Caco-2 (cell line): ENCODE results near the gene PRRG1. TPM values are rescaled to one million over a fixed set of nuclear protein-coding genes. Genes with fewer than 3 reads are reported as not detected.

ENCODE experiments used
- BruUV-seq: library from RNA; stranded (reverse); fragments of 400-500 nt; replicated peaks from 2 replicates; lab custom pipeline; 2021; lab: Mats Ljungman, UMichigan
- CTCF ChIA-PET: fragments of 300-600 bp; sonication (Branson Sonifier 250); formaldehyde crosslinking; loops from one replicate; lab custom pipeline; 2022; ENCODE audit warnings: antibody characterized with exemption; lab: Charles Lee
- POLR2A ChIA-PET: fragments of 300-600 bp; sonication (Branson Sonifier 250); formaldehyde crosslinking; loops from one replicate; lab custom pipeline; 2022; ENCODE audit warnings: antibody characterized with exemption; lab: Charles Lee
- DNase-seq, 2 experiments: peaks; one replicate each; pipeline versions ENCODE4 v3.0.0 to v3.0.0-alpha.2; 2020 to 2022
- H3K27me3 ChIP-seq: replicated peaks from 2 replicates; pipeline ENCODE4 v1.6.0; 2011; ENCODE audit warnings: low read length; ENCODE audit not compliant: control insufficient read depth, insufficient read depth
- H3K36me3 ChIP-seq: 2 replicates; pipeline ENCODE4 v1.5.1; 2011; ENCODE audit warnings: low read length; ENCODE audit not compliant: control insufficient read depth, insufficient read depth
- H3K4me1 ChIP-seq: fragments of 250-450 bp; sonication (Bioruptor Pico); 2 replicates; pipeline ENCODE4 v1.5.1; 2020; ENCODE audit warnings: mild to moderate bottlenecking
- H3K4me3 ChIP-seq: 2 replicates; pipeline ENCODE4 v1.5.1; 2011; ENCODE audit warnings: low read depth, mild to moderate bottlenecking, control low read depth, low read length
- H3K9me3 ChIP-seq: fragments of 250-450 bp; sonication (Bioruptor Pico); 2 replicates; pipeline ENCODE4 v1.5.1; 2020; ENCODE audit warnings: mild to moderate bottlenecking, moderate library complexity
- H3K27ac Mint-ChIP-seq: one replicate; pipeline ENCODE4 v1.8.0; 2022; ENCODE audit warnings: mixed read lengths; ENCODE audit not compliant: unreplicated experiment
- H3K27me3 Mint-ChIP-seq: one replicate; pipeline ENCODE4 v1.8.0; 2022; ENCODE audit warnings: mixed read lengths; ENCODE audit not compliant: insufficient read depth, unreplicated experiment
- H3K36me3 Mint-ChIP-seq: one replicate; pipeline ENCODE4 v1.8.0; 2022; ENCODE audit warnings: mild to moderate bottlenecking, mixed read lengths; ENCODE audit not compliant: insufficient read depth, unreplicated experiment
- H3K4me1 Mint-ChIP-seq: one replicate; pipeline ENCODE4 v1.8.0; 2022; ENCODE audit warnings: low read depth, mixed read lengths; ENCODE audit not compliant: unreplicated experiment
- H3K4me3 Mint-ChIP-seq: one replicate; pipeline ENCODE4 v1.8.0; 2022; ENCODE audit warnings: mild to moderate bottlenecking, moderate library complexity, mixed read lengths; ENCODE audit not compliant: unreplicated experiment
- H3K9me3 Mint-ChIP-seq: one replicate; pipeline ENCODE4 v1.8.0; 2022; ENCODE audit warnings: mixed read lengths; ENCODE audit not compliant: unreplicated experiment
- intact Hi-C: fragments of 100-400 bp; cut with micrococcal nuclease; formaldehyde crosslinking; loops from one replicate; pipeline ENCODE4 v1.10.0; 2022; ENCODE audit not compliant: unreplicated experiment
- total RNA-seq: library from RNA; stranded (reverse); gene quantifications from 2 replicates; pipeline ENCODE4 v1.2.3, GENCODE V29; 2022
- TF ChIP-seq, protein P1 (sequence below), 2 experiments: fragments of 200-600 bp in 1 of 2; IDR thresholded peaks; 1 replicate in 1 of 2; 2 replicates in 1 of 2; pipeline versions ENCODE4 v1.5.1 to v1.8.0; 2011 to 2022; ENCODE audit warnings: antibody characterized with exemption in 1 of 2, control low read depth in 1 of 2, inconsistent platforms in 1 of 2, low read depth in 1 of 2, low read length in 1 of 2, mild to moderate bottlenecking in 1 of 2, moderate library complexity in 1 of 2; ENCODE audit not compliant: insufficient read depth in 1 of 2, severe bottlenecking in 1 of 2, unreplicated experiment in 1 of 2

Gene PRRG1
- total RNA-seq, 1 experiment from 2014 or later, result 14.0 TPM

GRCh38 chrX:37330642-37331041 is 18.5 kb upstream of the PRRG1 start:
- Mint-ChIP-seq H3K27me3 (no peaks in the 10 kb centered on the region), H3K9me3 (no peaks in the 10 kb centered on the region), H3K4me1 (peaks cover 7% of the 10 kb centered on the region), H3K36me3 (no peaks in the 10 kb centered on the region), H3K4me3 (no peak overlapping the region), H3K27ac (no peak overlapping the region)
- DNase-seq, result no peak
- no peaks in the 10 kb centered on the region for H3K27me3 ChIP-seq
- ChIA-PET CTCF (no interaction called here), POLR2A (no interaction called here)
- no TSS peak for BruUV-seq
- TF ChIP-seq, protein P1, sequence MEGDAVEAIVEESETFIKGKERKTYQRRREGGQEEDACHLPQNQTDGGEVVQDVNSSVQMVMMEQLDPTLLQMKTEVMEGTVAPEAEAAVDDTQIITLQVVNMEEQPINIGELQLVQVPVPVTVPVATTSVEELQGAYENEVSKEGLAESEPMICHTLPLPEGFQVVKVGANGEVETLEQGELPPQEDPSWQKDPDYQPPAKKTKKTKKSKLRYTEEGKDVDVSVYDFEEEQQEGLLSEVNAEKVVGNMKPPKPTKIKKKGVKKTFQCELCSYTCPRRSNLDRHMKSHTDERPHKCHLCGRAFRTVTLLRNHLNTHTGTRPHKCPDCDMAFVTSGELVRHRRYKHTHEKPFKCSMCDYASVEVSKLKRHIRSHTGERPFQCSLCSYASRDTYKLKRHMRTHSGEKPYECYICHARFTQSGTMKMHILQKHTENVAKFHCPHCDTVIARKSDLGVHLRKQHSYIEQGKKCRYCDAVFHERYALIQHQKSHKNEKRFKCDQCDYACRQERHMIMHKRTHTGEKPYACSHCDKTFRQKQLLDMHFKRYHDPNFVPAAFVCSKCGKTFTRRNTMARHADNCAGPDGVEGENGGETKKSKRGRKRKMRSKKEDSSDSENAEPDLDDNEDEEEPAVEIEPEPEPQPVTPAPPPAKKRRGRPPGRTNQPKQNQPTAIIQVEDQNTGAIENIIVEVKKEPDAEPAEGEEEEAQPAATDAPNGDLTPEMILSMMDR (IDR thresholded peaks at IDR 0.05; ENCODE audit: insufficient read depth in 1 of 2, low read depth in 1 of 2, low read length in 1 of 2, severe bottlenecking in 1 of 2, unreplicated experiment in 1 of 2), result no peak
- H3K4me1 ChIP-seq, result no peaks in the 10 kb centered on the region
- no peaks in the 10 kb centered on the region for H3K9me3 ChIP-seq
- intact Hi-C loops, result no loop called here
- no peaks in the 10 kb centered on the region for H3K36me3 ChIP-seq
- H3K4me3 ChIP-seq, result no peak overlapping the region

- BruUV-seq, result no TSS peak
- DNase-seq, result no peak
- CTCF ChIA-PET, result no interaction called here
- no peak overlapping the region for H3K27ac Mint-ChIP-seq
- no peak overlapping the region for H3K4me3 Mint-ChIP-seq
- POLR2A ChIA-PET, result no interaction called here
- H3K36me3 ChIP-seq, result no peaks in the 10 kb centered on the region
- H3K4me1 Mint-ChIP-seq, result peaks cover 7% of the 10 kb centered on the region
- H3K4me3 ChIP-seq, result no peak overlapping the region
- no peaks in the 10 kb centered on the region for H3K27me3 ChIP-seq
- no peaks in the 10 kb centered on the region for H3K36me3 Mint-ChIP-seq
- no peaks in the 10 kb centered on the region for H3K4me1 ChIP-seq
- intact Hi-C loops, result no loop called here
- TF ChIP-seq, protein P1 (IDR thresholded peaks at IDR 0.05; ENCODE audit: insufficient read depth in 1 of 2, low read depth in 1 of 2, low read length in 1 of 2, severe bottlenecking in 1 of 2, unreplicated experiment in 1 of 2), result no peak
- H3K9me3 Mint-ChIP-seq, result no peaks in the 10 kb centered on the region
- no peaks in the 10 kb centered on the region for H3K27me3 Mint-ChIP-seq
- H3K9me3 ChIP-seq, result no peaks in the 10 kb centered on the region
These were observed 17.6 kb upstream of the PRRG1 start for GRCh38 chrX:37331546-37331945.

DNA sequence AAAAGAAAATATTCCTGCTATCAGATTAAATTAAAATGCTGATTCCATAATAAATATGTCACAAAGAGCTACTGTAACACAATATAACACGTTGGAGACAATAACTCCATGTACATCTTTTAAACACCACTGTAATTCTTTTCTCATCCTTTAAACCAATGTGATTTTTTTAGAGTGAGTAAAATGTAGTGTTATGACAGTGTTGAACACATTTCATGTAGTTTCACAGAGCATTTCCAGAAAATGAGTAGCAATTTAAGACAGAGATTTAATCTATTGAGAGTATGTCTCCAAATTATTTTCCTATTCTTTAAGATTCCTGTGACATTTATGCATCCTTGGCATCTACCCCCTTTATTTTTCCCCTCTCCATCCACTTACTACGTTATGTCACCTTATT is 17.1 kb upstream of the PRRG1 start:
- no peaks in the 10 kb centered on the region for H3K9me3 Mint-ChIP-seq
- H3K4me1 ChIP-seq, result no peaks in the 10 kb centered on the region

More for the DNA sequence above, 17.1 kb upstream of the PRRG1 start:
- H3K9me3 ChIP-seq, result no peaks in the 10 kb centered on the region
- ChIA-PET CTCF (no interaction called here), POLR2A (no interaction called here)
- H3K27me3 ChIP-seq, result no peaks in the 10 kb centered on the region
- Mint-ChIP-seq H3K36me3 (no peaks in the 10 kb centered on the region), H3K4me3 (no peak overlapping the region), H3K27me3 (no peaks in the 10 kb centered on the region), H3K4me1 (peaks cover 7% of the 10 kb centered on the region), H3K27ac (no peak overlapping the region)
- H3K4me3 ChIP-seq, result no peak overlapping the region
- no peak for DNase-seq
- H3K36me3 ChIP-seq, result no peaks in the 10 kb centered on the region
- no TSS peak for BruUV-seq
- intact Hi-C loops, result no loop called here
- TF ChIP-seq, protein P1 (IDR thresholded peaks at IDR 0.05; ENCODE audit: insufficient read depth in 1 of 2, low read depth in 1 of 2, low read length in 1 of 2, severe bottlenecking in 1 of 2, unreplicated experiment in 1 of 2), result no peak
